ENCODE measurements around the gene TBC1D22A.

Gene TBC1D22A

GRCh38 chr22:47163481-47163855 lies 401.0 kb downstream of the TBC1D22A start:
- Histone ChIP-seq H3K4me3 (IDR thresholded peaks at IDR 0.05; ENCODE audit: insufficient read depth, low read depth, low read length) (no peak overlapping the region), H3K79me2 (ENCODE audit: insufficient read depth, low read depth) (no peaks in the 10 kb centered on the region), H2AFZ (ENCODE audit: low read depth) (no peak overlapping the region), H3K4me2 (no peak overlapping the region), H4K20me1 (ENCODE audit: insufficient read depth) (no peaks in the 10 kb centered on the region), H3K4me1 (ENCODE audit: low read depth, poor library complexity, severe bottlenecking) (no peaks in the 10 kb centered on the region), H3K27ac (no peak overlapping the region), H3K36me3 (ENCODE audit: insufficient read depth) (no peaks in the 10 kb centered on the region), H3K9ac (no peak overlapping the region), H3K27me3 (ENCODE audit: insufficient read depth, low read depth) (no peaks in the 10 kb centered on the region)
- no peak for TF ChIP-seq CTCF (conservative IDR thresholded peaks at IDR 0.05; ENCODE audit: low read depth, low read length)

- H3K27ac ChIP-seq = no peak overlapping the region
Observed at GRCh38 chr22:47163856-47164513, 401.5 kb downstream of the TBC1D22A start.

GRCh38 chr22:47164514-47165337 lies 402.3 kb downstream of the TBC1D22A start:
- Histone ChIP-seq H3K36me3 (ENCODE audit: insufficient read depth) (no peaks in the 10 kb centered on the region), H2AFZ (ENCODE audit: low read depth) (no peak overlapping the region), H3K27ac (no peak overlapping the region), H3K4me1 (ENCODE audit: low read depth, poor library complexity, severe bottlenecking) (no peaks in the 10 kb centered on the region), H3K27me3 (ENCODE audit: insufficient read depth, low read depth) (no peaks in the 10 kb centered on the region), H3K4me2 (no peak overlapping the region), H4K20me1 (ENCODE audit: insufficient read depth) (no peaks in the 10 kb centered on the region), H3K4me3 (IDR thresholded peaks at IDR 0.05; ENCODE audit: insufficient read depth, low read depth, low read length) (no peak overlapping the region), H3K9ac (no peak overlapping the region), H3K79me2 (ENCODE audit: insufficient read depth, low read depth) (no peaks in the 10 kb centered on the region)
- TF ChIP-seq CTCF (conservative IDR thresholded peaks at IDR 0.05; ENCODE audit: low read depth, low read length) = no peak

More at GRCh38 chr22:47163856-47164513, 401.5 kb downstream of the TBC1D22A start:
- Histone ChIP-seq H3K9ac (no peak overlapping the region), H4K20me1 (ENCODE audit: insufficient read depth) (no peaks in the 10 kb centered on the region), H3K4me2 (no peak overlapping the region), H2AFZ (ENCODE audit: low read depth) (no peak overlapping the region), H3K36me3 (ENCODE audit: insufficient read depth) (no peaks in the 10 kb centered on the region), H3K4me3 (IDR thresholded peaks at IDR 0.05; ENCODE audit: insufficient read depth, low read depth, low read length) (no peak overlapping the region), H3K4me1 (ENCODE audit: low read depth, poor library complexity, severe bottlenecking) (no peaks in the 10 kb centered on the region), H3K27me3 (ENCODE audit: insufficient read depth, low read depth) (no peaks in the 10 kb centered on the region), H3K79me2 (ENCODE audit: insufficient read depth, low read depth) (no peaks in the 10 kb centered on the region)
- no peak for TF ChIP-seq CTCF (conservative IDR thresholded peaks at IDR 0.05; ENCODE audit: low read depth, low read length)

GRCh38 chr22:47165338-47166032 lies 403.0 kb downstream of the TBC1D22A start:
- Histone ChIP-seq H3K4me3 (IDR thresholded peaks at IDR 0.05; ENCODE audit: insufficient read depth, low read depth, low read length) (no peak overlapping the region), H3K9ac (no peak overlapping the region), H3K27ac (no peak overlapping the region), H3K27me3 (ENCODE audit: insufficient read depth, low read depth) (no peaks in the 10 kb centered on the region), H4K20me1 (ENCODE audit: insufficient read depth) (no peaks in the 10 kb centered on the region), H2AFZ (ENCODE audit: low read depth) (no peak overlapping the region), H3K4me2 (no peak overlapping the region), H3K79me2 (ENCODE audit: insufficient read depth, low read depth) (no peaks in the 10 kb centered on the region), H3K36me3 (ENCODE audit: insufficient read depth) (no peaks in the 10 kb centered on the region), H3K4me1 (ENCODE audit: low read depth, poor library complexity, severe bottlenecking) (no peaks in the 10 kb centered on the region)
- TF ChIP-seq CTCF (conservative IDR thresholded peaks at IDR 0.05; ENCODE audit: low read depth, low read length) = no peak
